ENCODE measurements around the gene HABP4.

HABP4 gene

GRCh38 chr9:96449845-96450612 lies at the start of gene HABP4:
Gene HABP4, plus strand, starts transcription at chr9:96450169. Its CDS starts 111 bp downstream, at chr9:96450280.
- Histone ChIP-seq H3K9ac (ENCODE audit: low read length) (peak within 1 kb of the TSS; percentile 86), H3K27ac (ENCODE audit: low read depth, low read length) (no peak within 1 kb of the TSS), H3K27me3 (ENCODE audit: control insufficient read depth, insufficient read depth, low read length) (peaks cover 25% of the 10 kb centered on the region), H3K36me3 (ENCODE audit: control insufficient read depth, insufficient read depth, low read length) (no peaks in the 10 kb centered on the region), H3K9me3 (ENCODE audit: control insufficient read depth, insufficient read depth, low read depth, low read length) (no peaks in the 10 kb centered on the region), H3K4me3 (ENCODE audit: low read depth, low read length) (peak within 1 kb of the TSS; percentile 92), H3K4me1 (ENCODE audit: control insufficient read depth, insufficient read depth, low read length) (peaks cover 3% of the 10 kb centered on the region; the same call in 1 of the 2 replicates)

- Histone ChIP-seq H3K4me1 (ENCODE audit: control insufficient read depth, insufficient read depth, low read length) (peaks cover 31% of the 10 kb centered on the region), H3K27me3 (ENCODE audit: control insufficient read depth, insufficient read depth, low read length) (no peaks in the 10 kb centered on the region), H3K27ac (ENCODE audit: low read depth, low read length) (no peak overlapping the region), H3K9ac (ENCODE audit: low read length) (no peak overlapping the region), H3K4me3 (ENCODE audit: low read depth, low read length) (no peak overlapping the region; the same call in 1 of the 2 replicates), H3K36me3 (ENCODE audit: control insufficient read depth, insufficient read depth, low read length) (peaks cover 15% of the 10 kb centered on the region), H3K9me3 (ENCODE audit: control insufficient read depth, insufficient read depth, low read depth, low read length) (no peaks in the 10 kb centered on the region)
Measured at GRCh38 chr9:96408409-96409280, 41.3 kb upstream of the HABP4 start.

GRCh38 chr9:96411129-96411838 lies 38.7 kb upstream of the HABP4 start:
- H3K9me3 ChIP-seq (ENCODE audit: control insufficient read depth, insufficient read depth, low read depth, low read length), result no peaks in the 10 kb centered on the region
- H3K4me1 ChIP-seq (ENCODE audit: control insufficient read depth, insufficient read depth, low read length), result peaks cover 35% of the 10 kb centered on the region
- H3K27ac ChIP-seq (ENCODE audit: low read depth, low read length), result no peak overlapping the region
- no peak overlapping the region for H3K9ac ChIP-seq (ENCODE audit: low read length)
- no peaks in the 10 kb centered on the region for H3K27me3 ChIP-seq (ENCODE audit: control insufficient read depth, insufficient read depth, low read length)
- H3K36me3 ChIP-seq (ENCODE audit: control insufficient read depth, insufficient read depth, low read length), result peaks cover 17% of the 10 kb centered on the region
- H3K4me3 ChIP-seq (ENCODE audit: low read depth, low read length), result no peak overlapping the region

GRCh38 chr9:96412174-96412913 lies 37.6 kb upstream of the HABP4 start:
- Histone ChIP-seq H3K27me3 (ENCODE audit: control insufficient read depth, insufficient read depth, low read length) (no peaks in the 10 kb centered on the region), H3K27ac (ENCODE audit: low read depth, low read length) (no peak overlapping the region), H3K4me3 (ENCODE audit: low read depth, low read length) (no peak overlapping the region), H3K4me1 (ENCODE audit: control insufficient read depth, insufficient read depth, low read length) (peaks cover 39% of the 10 kb centered on the region), H3K9me3 (ENCODE audit: control insufficient read depth, insufficient read depth, low read depth, low read length) (no peaks in the 10 kb centered on the region), H3K9ac (ENCODE audit: low read length) (no peak overlapping the region), H3K36me3 (ENCODE audit: control insufficient read depth, insufficient read depth, low read length) (peaks cover 17% of the 10 kb centered on the region)

GRCh38 chr9:96413302-96414221 lies 36.4 kb upstream of the HABP4 start:
- no peaks in the 10 kb centered on the region for H3K9me3 ChIP-seq (ENCODE audit: control insufficient read depth, insufficient read depth, low read depth, low read length)
- H3K36me3 ChIP-seq (ENCODE audit: control insufficient read depth, insufficient read depth, low read length), result peaks cover 17% of the 10 kb centered on the region
- peaks cover 35% of the 10 kb centered on the region for H3K4me1 ChIP-seq (ENCODE audit: control insufficient read depth, insufficient read depth, low read length)
- no peaks in the 10 kb centered on the region for H3K27me3 ChIP-seq (ENCODE audit: control insufficient read depth, insufficient read depth, low read length)
- no peak overlapping the region for H3K27ac ChIP-seq (ENCODE audit: low read depth, low read length)
- H3K9ac ChIP-seq (ENCODE audit: low read length), result no peak overlapping the region
- H3K4me3 ChIP-seq (ENCODE audit: low read depth, low read length), result no peak overlapping the region

GRCh38 chr9:96417051-96417586 lies 32.9 kb upstream of the HABP4 start:
- Histone ChIP-seq H3K4me1 (ENCODE audit: control insufficient read depth, insufficient read depth, low read length) (peaks cover 42% of the 10 kb centered on the region), H3K27me3 (ENCODE audit: control insufficient read depth, insufficient read depth, low read length) (no peaks in the 10 kb centered on the region), H3K9ac (ENCODE audit: low read length) (peak overlapping the region; percentile 86), H3K27ac (ENCODE audit: low read depth, low read length) (0 out of 2 replicates have a peak overlapping the region, but pooled peaks have one; percentile 2), H3K36me3 (ENCODE audit: control insufficient read depth, insufficient read depth, low read length) (peaks cover 2% of the 10 kb centered on the region; the same call in 1 of the 2 replicates), H3K4me3 (ENCODE audit: low read depth, low read length) (peak overlapping the region; percentile 90), H3K9me3 (ENCODE audit: control insufficient read depth, insufficient read depth, low read depth, low read length) (no peaks in the 10 kb centered on the region)

GRCh38 chr9:96417661-96418082 lies 32.3 kb upstream of the HABP4 start:
- H3K27ac ChIP-seq (ENCODE audit: low read depth, low read length), result peak overlapping the region; percentile 97

GRCh38 chr9:96418083-96418919 lies 31.7 kb upstream of the HABP4 start, which contains the start of gene ZNF367:
Gene ZNF367, minus strand, starts transcription at chr9:96418370. Its CDS starts 338 bp downstream, at chr9:96418032.
- Histone ChIP-seq H3K4me3 (ENCODE audit: low read depth, low read length) (peak within 1 kb of the TSS; percentile 95), H3K9me3 (ENCODE audit: control insufficient read depth, insufficient read depth, low read depth, low read length) (no peaks in the 10 kb centered on the region), H3K27me3 (ENCODE audit: control insufficient read depth, insufficient read depth, low read length) (no peaks in the 10 kb centered on the region), H3K36me3 (ENCODE audit: control insufficient read depth, insufficient read depth, low read length) (peaks cover 2% of the 10 kb centered on the region; the same call in 1 of the 2 replicates), H3K9ac (ENCODE audit: low read length) (peak within 1 kb of the TSS; percentile 100), H3K27ac (ENCODE audit: low read depth, low read length) (peak within 1 kb of the TSS; percentile 97), H3K4me1 (ENCODE audit: control insufficient read depth, insufficient read depth, low read length) (peaks cover 34% of the 10 kb centered on the region)

More at GRCh38 chr9:96417661-96418082, 32.3 kb upstream of the HABP4 start:
- Histone ChIP-seq H3K9ac (ENCODE audit: low read length) (peak overlapping the region; percentile 100), H3K9me3 (ENCODE audit: control insufficient read depth, insufficient read depth, low read depth, low read length) (no peaks in the 10 kb centered on the region), H3K36me3 (ENCODE audit: control insufficient read depth, insufficient read depth, low read length) (peaks cover 2% of the 10 kb centered on the region; the same call in 1 of the 2 replicates), H3K4me3 (ENCODE audit: low read depth, low read length) (peak overlapping the region; percentile 90), H3K27me3 (ENCODE audit: control insufficient read depth, insufficient read depth, low read length) (no peaks in the 10 kb centered on the region), H3K4me1 (ENCODE audit: control insufficient read depth, insufficient read depth, low read length) (peaks cover 38% of the 10 kb centered on the region)

Measured in HUES6 (cell line).